GM18909 (cell line): Measurements from ENCODE around the gene CRB2.
A peak's percentile ranks its signal among the peaks of the same experiment; 100 is the strongest.

Experiments
- ATAC-seq: cut with Tn5 transposase; IDR thresholded peaks from one replicate; pipeline ENCODE4 v1.9.1; 2021; ENCODE audit warnings: mild to moderate bottlenecking; ENCODE audit not compliant: unreplicated experiment, poor library complexity

Gene CRB2

GRCh38 chr9:123355761-123356431 lies at the start of gene CRB2:
CRB2 (plus strand) TSS chr9:123356197; CDS start chr9:123356261, 64 bp downstream.
- ATAC-seq, result no peak

- ATAC-seq, result no peak
Measured at GRCh38 chr9:123309611-123310010, 46.4 kb upstream of the CRB2 start.

GRCh38 chr9:123310551-123311249 lies 45.3 kb upstream of the CRB2 start:
- no peak for ATAC-seq

GRCh38 chr9:123311250-123311752 lies 44.7 kb upstream of the CRB2 start:
- no peak for ATAC-seq

GRCh38 chr9:123312306-123312877 lies 43.6 kb upstream of the CRB2 start:
- no peak for ATAC-seq

GRCh38 chr9:123314617-123315016 lies 41.4 kb upstream of the CRB2 start:
- no peak for ATAC-seq

GRCh38 chr9:123315635-123316034 lies 40.4 kb upstream of the CRB2 start:
- ATAC-seq, result no peak

GRCh38 chr9:123316053-123316718 lies 39.8 kb upstream of the CRB2 start:
- ATAC-seq, result no peak

GRCh38 chr9:123318202-123318601 lies 37.8 kb upstream of the CRB2 start:
- ATAC-seq, result peak; percentile 58

DNA sequence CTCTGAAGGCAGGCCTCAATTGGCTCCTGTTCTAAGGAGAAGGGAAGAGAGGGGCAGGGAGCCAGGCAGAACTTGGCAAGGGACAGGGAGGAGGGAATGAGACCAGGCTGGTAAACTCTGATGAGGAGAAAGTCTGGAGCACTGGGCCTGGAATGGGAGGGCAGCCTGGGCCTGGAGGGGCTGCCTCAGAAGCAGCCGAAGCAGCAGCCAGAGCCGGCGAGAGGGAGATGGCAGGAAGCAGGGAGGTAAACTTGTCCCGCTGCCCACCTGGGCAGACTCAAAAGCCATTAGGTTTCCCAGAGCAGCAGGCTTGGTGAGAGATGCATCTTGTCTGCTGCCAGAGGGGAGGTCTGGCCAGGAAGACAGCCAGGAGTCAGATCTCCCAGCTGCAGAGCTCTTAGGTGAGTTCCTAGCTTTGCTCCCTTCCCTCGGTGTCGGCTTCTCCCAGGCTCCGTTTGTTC lies 37.0 kb upstream of the CRB2 start:
- no peak for ATAC-seq

DNA sequence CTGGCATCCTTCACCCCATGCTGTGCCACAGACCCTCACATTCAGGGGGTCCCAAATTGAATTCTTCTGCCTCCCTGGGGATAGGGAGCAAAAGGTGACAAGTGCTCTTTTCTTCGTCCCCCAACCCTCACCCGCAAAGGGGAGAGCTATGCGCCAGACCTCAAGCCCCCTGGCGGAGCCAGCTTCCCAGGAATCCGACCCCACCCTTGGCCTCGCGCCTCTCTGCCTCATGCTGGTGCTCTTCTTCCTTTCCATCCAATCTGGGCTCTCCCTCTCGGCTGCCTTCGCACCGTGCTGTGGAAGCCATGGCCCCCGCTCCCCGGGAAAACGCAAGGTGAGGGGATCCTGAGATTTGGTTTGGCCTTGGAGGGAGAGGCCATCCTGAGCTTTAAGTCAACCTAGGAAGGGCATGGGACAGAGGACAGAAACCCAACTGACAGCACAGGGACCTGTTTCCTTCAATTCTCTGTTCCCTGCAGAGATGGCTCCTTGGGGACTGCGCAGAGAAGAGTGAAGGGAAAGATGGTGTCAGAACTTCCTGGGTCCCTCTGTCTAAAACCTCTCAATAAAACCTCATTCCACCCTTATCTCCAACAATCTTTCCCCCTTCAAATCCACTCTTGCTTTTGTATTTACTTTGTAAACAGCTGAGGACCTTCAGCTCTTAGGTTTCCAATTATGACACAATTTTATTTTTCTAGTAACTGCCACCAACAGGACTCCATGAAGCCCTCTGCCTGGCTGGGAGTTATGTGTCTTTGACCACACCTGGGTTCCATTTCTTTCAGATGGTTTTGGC lies 36.3 kb upstream of the CRB2 start:
- no peak for ATAC-seq

- ATAC-seq, result no peak
Measured at GRCh38 chr9:123320814-123321213, 35.2 kb upstream of the CRB2 start.

GRCh38 chr9:123321616-123322272 lies 34.3 kb upstream of the CRB2 start:
- ATAC-seq, result no peak

GRCh38 chr9:123322273-123323195 lies 33.5 kb upstream of the CRB2 start:
- ATAC-seq, result peak; percentile 69

- no peak for ATAC-seq
Measured at GRCh38 chr9:123323196-123324013, 32.6 kb upstream of the CRB2 start.

- ATAC-seq, result no peak
Measured at GRCh38 chr9:123324767-123325183, 31.2 kb upstream of the CRB2 start.

DNA sequence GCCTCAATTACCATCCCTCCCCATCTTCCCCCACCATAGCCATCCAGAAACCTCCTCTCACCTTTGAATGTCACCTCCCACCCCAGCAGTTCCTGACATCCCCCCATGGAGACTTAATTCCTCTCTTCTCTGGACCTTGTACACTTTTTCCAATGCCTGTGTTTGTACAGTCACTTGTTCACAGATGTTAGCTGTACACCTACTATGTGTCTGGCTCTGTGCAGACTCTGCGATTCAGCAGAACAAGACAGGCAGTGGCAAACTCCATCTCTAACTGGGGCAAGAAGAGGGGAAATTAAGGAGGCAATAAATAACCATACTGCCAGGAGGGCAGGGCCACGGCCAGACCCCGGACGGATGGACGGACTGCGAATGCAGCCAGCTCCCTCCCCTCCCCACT lies 29.8 kb upstream of the CRB2 start:
- no peak for ATAC-seq

DNA sequence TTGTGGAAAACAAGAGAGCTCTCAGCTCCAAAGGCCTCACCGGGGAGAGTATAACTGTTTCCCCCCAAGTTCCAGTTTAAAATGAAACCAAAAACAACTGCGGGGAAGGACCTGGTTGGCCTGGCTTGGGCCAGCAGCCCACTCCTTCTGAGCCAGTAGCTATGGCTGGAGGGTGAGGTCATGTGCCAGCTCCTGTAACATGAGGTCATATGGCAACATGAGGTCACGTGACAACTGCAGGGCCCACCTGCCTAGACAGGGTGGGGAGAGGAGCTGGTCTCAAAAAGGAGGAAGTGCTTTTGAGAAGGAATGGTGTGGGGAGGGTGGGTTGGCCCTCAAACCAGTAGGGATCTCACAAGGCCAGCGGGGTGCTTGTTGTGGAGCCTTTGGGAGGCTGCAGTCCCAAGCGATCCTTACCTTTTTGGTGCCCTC lies 29.3 kb upstream of the CRB2 start:
- ATAC-seq, result peak; percentile 50
